Parietal lobe (tissue), 1 donor: Measurements from ENCODE around the gene KDM4E. TPM values are rescaled to one million over a fixed set of nuclear protein-coding genes. Genes with fewer than 3 reads are reported as not detected.

Experiments
- total RNA-seq: library from RNA; depleted of rRNA; stranded (reverse); fragments of >200 nt; gene quantifications from one replicate; pipeline ENCODE4 v1.2.3, GENCODE V29; 2014

Gene KDM4E
- not detected for total RNA-seq

GRCh38 chr11:95024958-95025357, at the start of gene KDM4E:
TSS of gene KDM4E (plus strand) at chr11:95025258. CDS start at chr11:95025558, 300 bp downstream.

GRCh38 chr11:95049122-95049521, 24.1 kb downstream of the KDM4E start, which contains the start of gene KDM4F:
TSS of gene KDM4F (plus strand) at chr11:95049422.

GRCh38 chr11:95066716-95067038, 41.6 kb downstream of the KDM4E start, which contains the start of gene SRSF8:
TSS of gene SRSF8 (plus strand) at chr11:95066919. CDS start at chr11:95067227, 308 bp downstream.

Other genes starting within 250 kb of the KDM4E start
- gene CWC15, start 51.7 kb upstream of the KDM4E start, total RNA-seq: 36.9 TPM
- gene KDM4D, start 51.5 kb upstream of the KDM4E start, total RNA-seq: 0.94 TPM
- gene KDM4F, start 24.2 kb downstream of the KDM4E start, total RNA-seq: not detected
- 15.7 TPM for gene SRSF8, start 41.7 kb downstream of the KDM4E start, total RNA-seq
- 22.2 TPM for gene ENDOD1, start 64.6 kb downstream of the KDM4E start, total RNA-seq
- gene SESN3, start 205.9 kb downstream of the KDM4E start, total RNA-seq: 94.2 TPM